Rectal smooth muscle tissue (tissue), 1 donor: Measurements from ENCODE around the gene LIN7A.
"Not testable (repeated sequence)": the region's sequence is repeated elsewhere in the genome, so short reads cannot be mapped to it uniquely, and the experiment has no call there.

Source experiments
- H3K27ac ChIP-seq: one replicate; pipeline ENCODE4 v1.7.0; 2013; ENCODE audit warnings: low read depth, low read length, inconsistent platforms
- H3K27me3 ChIP-seq: one replicate; pipeline ENCODE4 v1.7.0; 2013; ENCODE audit warnings: low read length; ENCODE audit not compliant: control insufficient read depth, insufficient read depth
- H3K36me3 ChIP-seq: one replicate; pipeline ENCODE4 v1.7.0; 2013; ENCODE audit warnings: low read length; ENCODE audit not compliant: control insufficient read depth, insufficient read depth
- H3K4me1 ChIP-seq: one replicate; pipeline ENCODE4 v1.7.0; 2013; ENCODE audit warnings: low read length; ENCODE audit not compliant: control insufficient read depth, insufficient read depth
- H3K4me3 ChIP-seq: one replicate; pipeline ENCODE4 v1.7.0; 2013; ENCODE audit warnings: low read length
- H3K9ac ChIP-seq: one replicate; pipeline ENCODE4 v1.7.0; 2013; ENCODE audit warnings: low read length

LIN7A gene

DNA sequence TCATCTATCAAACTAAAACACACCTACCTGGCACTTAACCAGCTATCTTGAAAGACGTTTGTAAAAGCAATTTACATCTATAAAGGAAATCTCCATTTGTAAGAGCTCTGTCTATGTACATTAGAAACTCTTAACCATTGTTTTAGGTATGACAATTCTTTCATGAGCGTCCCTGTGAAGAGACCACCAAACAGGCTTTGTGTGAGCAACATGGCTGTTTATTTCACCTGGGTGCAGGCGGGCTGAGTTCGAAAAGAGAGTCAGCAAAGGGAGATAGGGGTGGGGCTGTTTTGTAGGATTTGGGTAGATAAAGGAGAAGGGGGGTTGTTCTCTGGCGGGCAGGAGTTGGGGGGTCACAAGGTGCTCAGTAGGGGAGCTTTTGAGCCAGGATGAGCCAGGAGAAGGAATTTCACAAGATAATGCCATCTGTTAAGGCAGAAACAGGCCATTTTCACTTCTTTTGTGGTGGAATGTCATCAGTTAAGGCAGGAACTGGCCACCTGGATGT, 154.7 kb downstream of the LIN7A start:
- not testable (repeated sequence) for H3K4me1 ChIP-seq, H3K36me3 ChIP-seq, H3K27me3 ChIP-seq, H3K9ac ChIP-seq, H3K4me3 ChIP-seq, H3K27ac ChIP-seq

GRCh38 chr12:80781313-80781712, 156.4 kb downstream of the LIN7A start:
- no peaks in the 10 kb centered on the region for H3K36me3 ChIP-seq
- no peak overlapping the region for H3K9ac ChIP-seq
- H3K27ac ChIP-seq: no peak overlapping the region
- H3K4me3 ChIP-seq: no peak overlapping the region
- no peaks in the 10 kb centered on the region for H3K4me1 ChIP-seq
- H3K27me3 ChIP-seq: no peaks in the 10 kb centered on the region

- no peaks in the 10 kb centered on the region for H3K27me3 ChIP-seq
- no peak overlapping the region for H3K27ac ChIP-seq
- no peak overlapping the region for H3K9ac ChIP-seq
- no peaks in the 10 kb centered on the region for H3K4me1 ChIP-seq
- H3K36me3 ChIP-seq: no peaks in the 10 kb centered on the region
- no peak overlapping the region for H3K4me3 ChIP-seq
These were observed 157.0 kb downstream of the LIN7A start for GRCh38 chr12:80780746-80781145.

- Histone ChIP-seq H3K27ac (no peak overlapping the region), H3K9ac (no peak overlapping the region), H3K4me1 (no peaks in the 10 kb centered on the region), H3K36me3 (no peaks in the 10 kb centered on the region), H3K27me3 (no peaks in the 10 kb centered on the region), H3K4me3 (no peak overlapping the region)
These were observed 159.7 kb downstream of the LIN7A start for GRCh38 chr12:80778005-80778541.

DNA sequence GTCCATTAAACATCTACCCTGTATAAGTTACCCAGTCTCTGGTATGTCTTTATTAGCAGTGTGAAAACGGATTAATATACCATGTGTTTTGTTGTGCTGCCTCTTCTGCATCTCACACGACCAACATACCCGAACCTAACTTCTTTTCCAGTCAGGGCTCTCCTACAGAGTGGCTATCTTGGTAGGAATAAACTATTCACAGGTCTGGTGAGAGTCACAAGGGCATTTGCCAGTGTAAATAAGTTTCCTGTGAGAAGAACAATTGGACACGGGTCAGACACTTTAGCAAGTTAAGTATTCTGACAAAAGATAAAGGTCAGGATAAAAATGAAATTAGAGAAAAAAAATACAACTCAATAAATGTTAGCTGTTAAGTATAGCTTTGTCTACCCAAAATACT, 160.1 kb downstream of the LIN7A start:
- H3K4me1 ChIP-seq: no peaks in the 10 kb centered on the region
- no peak overlapping the region for H3K4me3 ChIP-seq
- H3K27ac ChIP-seq: no peak overlapping the region
- H3K27me3 ChIP-seq: no peaks in the 10 kb centered on the region
- no peak overlapping the region for H3K9ac ChIP-seq
- no peaks in the 10 kb centered on the region for H3K36me3 ChIP-seq

DNA sequence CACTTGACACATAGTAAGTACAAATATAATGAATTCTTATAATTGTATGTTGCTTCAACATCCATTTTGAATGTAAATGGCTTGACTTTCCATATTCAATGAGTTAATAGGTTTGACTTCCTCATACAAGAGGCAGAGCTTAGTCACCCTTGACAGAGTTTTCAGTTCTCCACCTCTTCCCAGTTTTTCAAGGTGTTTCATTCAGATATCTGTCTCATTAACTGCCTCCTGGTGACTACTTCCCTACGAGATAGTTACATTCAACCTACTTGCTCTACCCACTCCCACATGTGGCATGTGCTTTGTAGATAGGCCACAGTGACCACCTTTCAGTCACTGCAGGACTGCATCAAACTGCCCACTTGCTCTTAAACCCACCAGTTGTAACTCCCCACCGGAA, 161.0 kb downstream of the LIN7A start:
- Histone ChIP-seq H3K36me3 (no peaks in the 10 kb centered on the region), H3K27ac (no peak overlapping the region), H3K27me3 (no peaks in the 10 kb centered on the region), H3K4me1 (no peaks in the 10 kb centered on the region), H3K9ac (no peak overlapping the region), H3K4me3 (no peak overlapping the region)

GRCh38 chr12:80770958-80771357, 166.8 kb downstream of the LIN7A start:
- H3K36me3 ChIP-seq: no peaks in the 10 kb centered on the region
- no peaks in the 10 kb centered on the region for H3K4me1 ChIP-seq
- H3K4me3 ChIP-seq: no peak overlapping the region
- H3K27ac ChIP-seq: no peak overlapping the region
- no peak overlapping the region for H3K9ac ChIP-seq
- no peaks in the 10 kb centered on the region for H3K27me3 ChIP-seq

DNA sequence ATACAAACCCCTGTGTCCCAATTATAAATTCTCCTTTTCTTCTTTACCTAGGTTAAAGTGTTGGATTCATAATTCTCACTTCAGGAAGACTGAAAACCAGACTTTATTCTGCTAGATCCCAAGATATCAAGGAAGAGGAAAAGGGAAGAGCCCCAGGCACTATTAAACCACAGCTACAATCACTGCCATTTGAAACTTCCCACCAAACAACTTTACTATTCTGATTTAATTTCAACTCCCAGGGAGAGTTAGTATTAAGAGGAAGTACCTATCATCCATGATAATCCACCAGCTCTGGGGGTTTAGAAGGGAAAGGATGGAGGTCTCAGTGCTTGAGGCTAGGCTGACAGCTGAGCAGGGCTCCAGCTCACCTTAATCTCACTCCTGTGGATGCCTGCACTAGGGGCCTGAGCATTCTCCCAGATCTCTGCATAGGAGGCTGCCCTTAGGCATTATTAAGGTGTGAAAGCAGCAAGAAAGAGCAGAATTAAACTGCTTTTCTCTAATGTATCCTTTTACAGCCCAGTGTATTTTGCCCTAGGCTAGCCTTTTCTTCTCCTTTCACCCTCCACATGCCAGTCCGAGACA, 168.1 kb downstream of the LIN7A start:
- no peak overlapping the region for H3K9ac ChIP-seq
- H3K27ac ChIP-seq: no peak overlapping the region
- no peak overlapping the region for H3K4me3 ChIP-seq
- H3K36me3 ChIP-seq: no peaks in the 10 kb centered on the region
- H3K27me3 ChIP-seq: no peaks in the 10 kb centered on the region
- H3K4me1 ChIP-seq: no peaks in the 10 kb centered on the region

DNA sequence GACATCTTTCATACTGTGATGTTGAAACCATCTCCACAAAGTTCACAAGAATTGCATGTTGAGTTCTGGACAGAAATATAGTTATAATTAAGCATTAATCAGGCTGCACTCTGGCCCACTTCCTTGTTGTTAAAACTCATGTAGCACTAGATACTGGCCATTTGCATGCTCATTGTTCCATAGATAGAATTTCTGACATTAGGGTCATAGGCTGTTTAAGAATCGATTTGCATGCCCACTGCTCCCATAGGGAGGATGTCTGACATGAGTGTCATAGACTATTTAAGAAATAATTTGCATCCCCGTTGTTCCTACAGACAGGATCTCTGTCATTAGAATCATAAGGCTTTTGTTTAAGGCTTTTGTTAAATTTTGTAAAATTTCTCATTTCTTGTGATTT, 170.8 kb downstream of the LIN7A start:
- Histone ChIP-seq H3K36me3 (no peaks in the 10 kb centered on the region), H3K4me1 (no peaks in the 10 kb centered on the region), H3K9ac (no peak overlapping the region), H3K4me3 (no peak overlapping the region), H3K27ac (no peak overlapping the region), H3K27me3 (no peaks in the 10 kb centered on the region)

DNA sequence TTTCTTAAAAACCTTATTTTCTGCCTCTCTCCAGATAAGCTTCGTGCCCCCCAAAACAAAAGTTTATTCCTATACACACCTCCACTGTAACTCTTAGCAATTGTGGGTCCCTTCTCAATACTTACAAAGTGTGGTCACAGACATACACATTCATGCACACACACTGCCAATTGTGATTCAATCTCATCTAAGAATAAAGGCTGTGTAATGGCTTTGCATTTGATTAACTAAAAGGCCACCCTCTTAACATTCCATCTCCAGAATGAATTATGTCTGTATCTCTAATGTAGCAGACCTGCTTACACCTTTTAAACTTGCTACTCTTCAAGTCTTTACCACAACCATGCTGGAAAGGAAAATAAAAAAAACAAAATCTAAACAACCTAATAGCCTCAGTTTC, 171.5 kb downstream of the LIN7A start:
- no peak overlapping the region for H3K9ac ChIP-seq
- H3K36me3 ChIP-seq: no peaks in the 10 kb centered on the region
- no peaks in the 10 kb centered on the region for H3K4me1 ChIP-seq
- H3K4me3 ChIP-seq: no peak overlapping the region
- H3K27ac ChIP-seq: no peak overlapping the region
- no peaks in the 10 kb centered on the region for H3K27me3 ChIP-seq

GRCh38 chr12:80763874-80764273, 173.9 kb downstream of the LIN7A start:
- no peak overlapping the region for H3K9ac ChIP-seq
- no peak overlapping the region for H3K4me3 ChIP-seq
- H3K27ac ChIP-seq: no peak overlapping the region
- no peaks in the 10 kb centered on the region for H3K4me1 ChIP-seq
- H3K36me3 ChIP-seq: no peaks in the 10 kb centered on the region
- no peaks in the 10 kb centered on the region for H3K27me3 ChIP-seq

- no peaks in the 10 kb centered on the region for H3K36me3 ChIP-seq
- no peak overlapping the region for H3K4me3 ChIP-seq
- no peak overlapping the region for H3K9ac ChIP-seq
- H3K27ac ChIP-seq: no peak overlapping the region
- H3K27me3 ChIP-seq: no peaks in the 10 kb centered on the region
- H3K4me1 ChIP-seq: no peaks in the 10 kb centered on the region
These were observed 175.9 kb downstream of the LIN7A start for GRCh38 chr12:80761838-80762237.

DNA sequence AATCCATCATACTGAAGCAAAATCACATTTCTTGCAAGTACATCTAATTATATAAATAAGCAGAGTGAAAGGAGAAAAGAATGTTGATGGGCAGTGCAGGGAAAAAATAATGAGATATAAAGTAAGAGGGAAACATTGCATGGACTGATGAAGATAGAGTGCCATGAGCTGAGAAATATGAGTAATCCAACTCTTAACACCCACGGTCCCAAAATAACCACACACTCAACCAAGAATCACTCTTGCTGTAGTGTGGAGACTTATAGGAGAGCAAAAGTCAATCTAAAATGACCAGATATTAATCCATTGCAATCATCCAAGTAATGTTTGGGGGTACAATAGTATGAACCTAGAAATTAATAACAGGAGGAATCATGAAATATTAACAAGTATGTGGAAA, 180.9 kb downstream of the LIN7A start:
- no peak overlapping the region for H3K4me3 ChIP-seq
- H3K27ac ChIP-seq: no peak overlapping the region
- no peak overlapping the region for H3K9ac ChIP-seq
- H3K36me3 ChIP-seq: no peaks in the 10 kb centered on the region
- no peaks in the 10 kb centered on the region for H3K27me3 ChIP-seq
- H3K4me1 ChIP-seq: no peaks in the 10 kb centered on the region
